GM18520 (cell line): Measurements from ENCODE around the gene PPOX.

Source experiments
- ATAC-seq: cut with Tn5 transposase; IDR thresholded peaks from one replicate; pipeline ENCODE4 v1.9.1; 2021; ENCODE audit not compliant: unreplicated experiment

The PPOX gene

GRCh38 chr1:161219078-161219892 lies 53.1 kb downstream of the PPOX start:
- no peak for ATAC-seq

GRCh38 chr1:161220002-161220401 lies 53.8 kb downstream of the PPOX start:
- no peak for ATAC-seq
